HG03558 (cell line): ENCODE measurements around the gene TUBGCP3.

ENCODE experiments used
- ATAC-seq: cut with Tn5 transposase; IDR thresholded peaks from one replicate; pipeline ENCODE4 v1.9.1; 2021; ENCODE audit warnings: moderate number of reproducible peaks; ENCODE audit not compliant: unreplicated experiment; ENCODE audit errors: extremely low read depth

Gene TUBGCP3

GRCh38 chr13:112457081-112457480 lies 130.9 kb downstream of the TUBGCP3 start:
- no peak for ATAC-seq

- ATAC-seq: no peak
Measured at GRCh38 chr13:112456138-112457056, 131.6 kb downstream of the TUBGCP3 start.

- no peak for ATAC-seq
Measured at GRCh38 chr13:112455476-112456059, 132.4 kb downstream of the TUBGCP3 start.

GRCh38 chr13:112454648-112455334 lies 133.2 kb downstream of the TUBGCP3 start:
- no peak for ATAC-seq

- ATAC-seq: no peak
Measured at GRCh38 chr13:112453874-112454647, 133.9 kb downstream of the TUBGCP3 start.

GRCh38 chr13:112453207-112453829 lies 134.6 kb downstream of the TUBGCP3 start:
- ATAC-seq: no peak

GRCh38 chr13:112452380-112453206 lies 135.4 kb downstream of the TUBGCP3 start:
- ATAC-seq: no peak

- no peak for ATAC-seq
Measured at GRCh38 chr13:112451512-112452379, 136.2 kb downstream of the TUBGCP3 start.

- ATAC-seq: no peak
Measured at GRCh38 chr13:112450904-112451240, 137.1 kb downstream of the TUBGCP3 start.

- no peak for ATAC-seq
Measured at GRCh38 chr13:112450118-112450903, 137.6 kb downstream of the TUBGCP3 start.

GRCh38 chr13:112449545-112449930 lies 138.4 kb downstream of the TUBGCP3 start:
- ATAC-seq: no peak

GRCh38 chr13:112448621-112449544 lies 139.1 kb downstream of the TUBGCP3 start:
- ATAC-seq: no peak

- no peak for ATAC-seq
Measured at GRCh38 chr13:112447761-112448603, 140.0 kb downstream of the TUBGCP3 start.

GRCh38 chr13:112447306-112447705 lies 140.6 kb downstream of the TUBGCP3 start:
- no peak for ATAC-seq

- no peak for ATAC-seq
Measured at GRCh38 chr13:112446867-112447266, 141.1 kb downstream of the TUBGCP3 start.
